IMR-90 (cell line): ENCODE measurements around the gene MACO1. TPM values are rescaled to one million over a fixed set of nuclear protein-coding genes. Genes with fewer than 3 reads are reported as not detected.

ENCODE experiments used
- ATAC-seq: fragments of 200-7000 bp; cut with Tn5 transposase; 2 replicates; pipeline ENCODE4 v1.9.1; 2020; ENCODE audit warnings: low read depth, mild to moderate bottlenecking, moderate library complexity
- BruUV-seq: library from RNA; stranded (reverse); fragments of 400-500 nt; replicated peaks from 2 replicates; lab custom pipeline; 2021; lab: Mats Ljungman, UMichigan
- CTCF ChIA-PET: fragments of 300-600 bp; formaldehyde crosslinking; extraction: SDS; loops from one replicate; lab custom pipeline; 2021; ENCODE audit warnings: antibody characterized with exemption; lab: Yijun Ruan, JAX
- POLR2A ChIA-PET: fragments of 300-600 bp; sonication (Branson Sonifier 250); formaldehyde crosslinking; loops from one replicate; lab custom pipeline; 2022; ENCODE audit warnings: antibody characterized with exemption; ENCODE audit not compliant: unreplicated experiment; lab: Charles Lee
- DNase-seq: peaks from one replicate; pipeline ENCODE4 v3.0.0; 2013
- H2AFZ ChIP-seq: replicated peaks from 2 replicates; pipeline ENCODE3; 2013; ENCODE audit warnings: low read length, mild to moderate bottlenecking; ENCODE audit not compliant: poor library complexity
- H2AK5ac ChIP-seq: 2 replicates; pipeline ENCODE4 v1.6.1; 2013; ENCODE audit warnings: low read depth, low read length, inconsistent platforms
- H2AK9ac ChIP-seq: replicated peaks from 2 replicates; pipeline ENCODE3; 2013; ENCODE audit warnings: mild to moderate bottlenecking, low read depth, low read length, moderate library complexity; ENCODE audit not compliant: poor library complexity
- H2BK120ac ChIP-seq: 2 replicates; pipeline ENCODE4 v1.6.1; 2013; ENCODE audit warnings: low read depth, low read length, inconsistent platforms
- H2BK15ac ChIP-seq: 3 replicates; pipeline ENCODE4 v1.6.1; 2013; ENCODE audit warnings: low read depth, low read length, inconsistent platforms
- H2BK20ac ChIP-seq: 2 replicates; pipeline ENCODE4 v1.6.1; 2013; ENCODE audit warnings: low read depth, mild to moderate bottlenecking, inconsistent platforms, low read length, moderate library complexity
- H2BK5ac ChIP-seq: 2 replicates; pipeline ENCODE4 v1.6.1; 2013; ENCODE audit warnings: mild to moderate bottlenecking, low read depth, low read length, inconsistent platforms; ENCODE audit not compliant: poor library complexity, severe bottlenecking
- H3K14ac ChIP-seq: replicated peaks from 2 replicates; pipeline ENCODE4 v1.6.1; 2013; ENCODE audit warnings: low read depth, low read length, inconsistent platforms
- H3K18ac ChIP-seq: 2 replicates; pipeline ENCODE4 v1.6.1; 2013; ENCODE audit warnings: low read depth, low read length, control low read depth
- H3K23ac ChIP-seq: 2 replicates; pipeline ENCODE4 v1.6.1; 2013; ENCODE audit warnings: low read depth, low read length, inconsistent platforms
- H3K27ac ChIP-seq: 2 replicates; pipeline ENCODE4 v1.5.1; 2013; ENCODE audit warnings: mild to moderate bottlenecking, control low read depth, low read length; ENCODE audit not compliant: insufficient read depth
- H3K27me3 ChIP-seq: 2 replicates; pipeline ENCODE4 v1.6.1; 2013; ENCODE audit warnings: low read length; ENCODE audit not compliant: control insufficient read depth, insufficient read depth
- H3K36me3 ChIP-seq: 2 replicates; pipeline ENCODE4 v1.6.1; 2013; ENCODE audit warnings: low read length, mixed read lengths; ENCODE audit not compliant: control insufficient read depth, insufficient read depth
- H3K4ac ChIP-seq: 2 replicates; pipeline ENCODE4 v1.6.1; 2013; ENCODE audit warnings: low read depth, low read length, inconsistent platforms
- H3K4me1 ChIP-seq: 2 replicates; pipeline ENCODE4 v1.6.1; 2013; ENCODE audit warnings: low read length, mixed read lengths; ENCODE audit not compliant: control insufficient read depth, insufficient read depth
- H3K4me2 ChIP-seq: 2 replicates; pipeline ENCODE4 v1.6.1; 2013; ENCODE audit warnings: low read depth, mild to moderate bottlenecking, control low read depth, low read length, moderate library complexity
- H3K4me3 ChIP-seq: 2 replicates; pipeline ENCODE4 v1.5.1; 2013; ENCODE audit warnings: low read depth, mild to moderate bottlenecking, control low read depth, low read length, moderate library complexity; ENCODE audit not compliant: insufficient read depth
- H3K56ac ChIP-seq: 2 replicates; pipeline ENCODE4 v1.6.1; 2013; ENCODE audit warnings: low read length, inconsistent platforms; ENCODE audit not compliant: insufficient read depth; ENCODE audit errors: extremely low read depth
- H3K79me1 ChIP-seq, 2 experiments: 2 replicates each; pipeline ENCODE4 v1.6.1; 2013; ENCODE audit warnings: low read length in 2 of 2, inconsistent platforms in 1 of 2, low read depth in 1 of 2
- H3K9ac ChIP-seq: 2 replicates; pipeline ENCODE4 v1.6.1; 2013; ENCODE audit warnings: low read depth, low read length, control low read depth
- H3K9me1 ChIP-seq: 2 replicates; pipeline ENCODE4 v1.6.1; 2013; ENCODE audit warnings: low read length, inconsistent platforms; ENCODE audit not compliant: insufficient read depth
- H3K9me3 ChIP-seq: 2 replicates; pipeline ENCODE4 v1.6.1; 2013; ENCODE audit warnings: low read length; ENCODE audit not compliant: control insufficient read depth, insufficient read depth
- H4K20me1 ChIP-seq: 2 replicates; pipeline ENCODE4 v1.6.1; 2013; ENCODE audit warnings: low read length, inconsistent platforms; ENCODE audit not compliant: insufficient read depth
- H4K5ac ChIP-seq: 2 replicates; pipeline ENCODE4 v1.6.1; 2013; ENCODE audit warnings: mild to moderate bottlenecking, low read depth, low read length, control low read depth
- H4K8ac ChIP-seq, 2 experiments: 2 replicates each; pipeline ENCODE4 v1.6.1; 2013; ENCODE audit warnings: low read depth in 2 of 2, low read length in 2 of 2, control low read depth in 1 of 2, inconsistent platforms in 1 of 2
- H4K91ac ChIP-seq: 2 replicates; pipeline ENCODE4 v1.6.1; 2013; ENCODE audit warnings: low read depth, low read length, inconsistent platforms; ENCODE audit not compliant: insufficient read depth
- MXI1 ChIP-seq: IDR thresholded peaks from 2 replicates; pipeline ENCODE4 v1.6.1; 2012; ENCODE audit warnings: low read depth, mild to moderate bottlenecking, low read length, moderate library complexity, borderline replicate concordance
- POLR2A ChIP-seq: IDR thresholded peaks from 2 replicates; pipeline ENCODE4 v1.6.1; 2012; ENCODE audit warnings: mild to moderate bottlenecking, low read depth, low read length
- WGBS, 2 experiments: methylation state at CpG; one replicate each; pipeline versions ENCODE4 v1.1.5 to v1.1.7; 2013; ENCODE audit warnings: missing lambda C conversion rate in 2 of 2; ENCODE audit not compliant: insufficient read length in 1 of 2; ENCODE audit errors: extremely low coverage in 2 of 2; 5-methylcytosine and 5-hydroxymethylcytosine counted together
- dilution Hi-C: fragments of 300-500 bp; cut with HindIII; formaldehyde crosslinking; loops from one replicate; pipeline ENCODE4 v1.14.3; 2018; ENCODE audit warnings: low sequenced_read_pairs; ENCODE audit not compliant: unreplicated experiment
- in situ Hi-C: fragments of 300-500 bp; cut with MboI; formaldehyde crosslinking; loops from 3 replicates; pipeline ENCODE4 v1.14.3; 2019; ENCODE audit warnings: low sequenced_read_pairs, inconsistent platforms, mixed read lengths
- intact Hi-C: fragments of 100-400 bp; cut with micrococcal nuclease; formaldehyde crosslinking; loops from 2 replicates; pipeline ENCODE4 v1.10.0; 2022
- polyA plus RNA-seq, 3 experiments: library from polyadenylated mRNA; depleted of rRNA; stranded (reverse); fragments of >200 nt; gene quantifications; 2 replicates each; pipeline ENCODE4 v1.2.3, GENCODE V29; 2012; ENCODE audit warnings: low replicate concordance in 1 of 3
- total RNA-seq: library from RNA; depleted of rRNA; stranded (reverse); fragments of >200 nt; gene quantifications from 2 replicates; pipeline ENCODE4 v1.2.3, GENCODE V29; 2012

Gene MACO1
- total and polyA plus RNA-seq, 2 of the 4 experiments (the other 2 are of a cell fraction), result 6.8 to 12.7 TPM

DNA sequence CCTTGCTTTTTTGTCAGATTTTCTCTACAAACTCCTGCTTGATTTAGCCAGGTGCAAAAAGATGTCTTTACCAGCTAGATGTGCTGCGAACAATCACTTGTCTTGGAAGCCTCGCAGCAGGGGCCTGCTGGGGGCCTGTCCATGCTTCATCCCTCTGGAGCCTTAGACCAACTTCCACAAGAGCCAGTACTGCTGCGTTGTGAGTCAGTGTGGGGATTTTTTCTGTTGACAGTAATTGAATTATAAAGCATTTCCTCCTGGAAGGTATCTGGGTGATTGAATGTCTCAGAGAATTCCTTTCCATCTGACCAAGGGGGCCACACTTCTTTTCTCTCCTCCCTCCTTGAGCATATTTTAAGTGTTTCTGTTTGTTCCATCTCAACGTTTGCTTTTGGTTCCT is 72.3 kb downstream of the MACO1 start:
- POLR2A ChIA-PET, result no interaction called here
- Histone ChIP-seq H3K79me1 (0 out of 4 replicates have a peak, but pooled peaks cover 0 to 4% of the 10 kb centered on the region in 2 experiments), H2BK20ac (peak overlapping the region; percentile 82; the same call in 1 of the 2 replicates), H3K14ac (peak overlapping the region; percentile 16; the same call in 1 of the 2 replicates), H4K8ac (peak overlapping the region; percentile 52 to 66; a peak in 3 of 4 replicates), H3K23ac (0 out of 2 replicates have a peak overlapping the region, but pooled peaks have one; percentile 4), H2AK9ac (no peak overlapping the region), H3K27me3 (no peaks in the 10 kb centered on the region), H2BK120ac (peak overlapping the region; percentile 75), H3K9me1 (peaks cover 15% of the 10 kb centered on the region), H4K20me1 (0 out of 2 replicates have a peak, but pooled peaks cover 4% of the 10 kb centered on the region), H4K91ac (peak overlapping the region; percentile 76), H2AK5ac (peak overlapping the region; percentile 83; the same call in 1 of the 2 replicates), H3K36me3 (peaks cover 6% of the 10 kb centered on the region; the same call in 1 of the 2 replicates), H3K56ac (peak overlapping the region; percentile 19; the same call in 1 of the 2 replicates), H3K4ac (peak overlapping the region; percentile 74; the same call in 1 of the 2 replicates), H3K9ac (peak overlapping the region; percentile 27; the same call in 1 of the 2 replicates), H3K9me3 (no peaks in the 10 kb centered on the region), H3K4me3 (no peak overlapping the region), H2BK15ac (peak overlapping the region; percentile 35; the same call in 2 of the 3 replicates), H2AFZ (no peak overlapping the region), H3K27ac (peak overlapping the region; percentile 57), H3K4me1 (peaks cover 38% of the 10 kb centered on the region), H4K5ac (no peak overlapping the region; the same call in 1 of the 2 replicates), H3K4me2 (peak overlapping the region; percentile 43; the same call in 1 of the 2 replicates), H3K18ac (peak overlapping the region; percentile 53; the same call in 1 of the 2 replicates), H2BK5ac (peak overlapping the region; percentile 67)
- intact Hi-C loops (no loop called here), dilution Hi-C loops (no loop called here), in situ Hi-C loops (loop anchor here (25.0 kb wide), 1 partner anchor 91 kb away; the partner anchor contains the start of gene RHCE)
- DNase-seq, result peak; percentile 79
- WGBS, 2 experiments, result 40% methylated on average over 1 of the region's 4 CpGs; no CpG with 5 or more reads in 1 of the 2 experiments
- TF ChIP-seq MXI1 (0 out of 2 replicates have a peak, but pooled peaks have one; percentile 18), POLR2A (no peak)
- BruUV-seq, result no TSS peak
- CTCF ChIA-PET, result interaction anchor here (1.2 to 1.4 kb wide), 3 partner anchors 11 to 18 kb away, joined by 3 to 4 read pairs (median 4); no protein-coding TSS in a partner anchor
- peak; percentile 59 for ATAC-seq
